ENCODE results near the gene NSD2.
"Not testable (repeated sequence)": the region's sequence is repeated elsewhere in the genome, so short reads cannot be mapped to it uniquely, and the experiment has no call there.

Gene NSD2

GRCh38 chr4:1899149-1900086, 28.2 kb downstream of the NSD2 start:
- DNase-seq (ENCODE audit: low read depth) = peak; percentile 61

- no peak for DNase-seq (ENCODE audit: low read depth)
Measured at GRCh38 chr4:1900087-1900433, 28.9 kb downstream of the NSD2 start.

GRCh38 chr4:1900624-1901023, 29.4 kb downstream of the NSD2 start:
- no peak for DNase-seq (ENCODE audit: low read depth)

GRCh38 chr4:1901127-1901526, 29.9 kb downstream of the NSD2 start:
- no peak for DNase-seq (ENCODE audit: low read depth)

- DNase-seq (ENCODE audit: low read depth) = no peak
Measured at GRCh38 chr4:1902243-1902642, 31.1 kb downstream of the NSD2 start.

- no peak for DNase-seq (ENCODE audit: low read depth)
Measured at GRCh38 chr4:1903035-1903434, 31.8 kb downstream of the NSD2 start.

- DNase-seq (ENCODE audit: low read depth) = no peak
Measured at GRCh38 chr4:1904042-1904441, 32.8 kb downstream of the NSD2 start.

- DNase-seq (ENCODE audit: low read depth) = no peak
Measured at GRCh38 chr4:1907848-1908525, 36.8 kb downstream of the NSD2 start.

- DNase-seq (ENCODE audit: low read depth) = not testable (repeated sequence)
Measured at GRCh38 chr4:1909696-1910095, 38.5 kb downstream of the NSD2 start.

- DNase-seq (ENCODE audit: low read depth) = peak; percentile 53
Measured at GRCh38 chr4:1910643-1911042, 39.5 kb downstream of the NSD2 start.

GRCh38 chr4:1911316-1911715, 40.1 kb downstream of the NSD2 start:
- not testable (repeated sequence) for DNase-seq (ENCODE audit: low read depth)

- no peak for DNase-seq (ENCODE audit: low read depth)
Measured at GRCh38 chr4:1922821-1923220, 51.6 kb downstream of the NSD2 start.

GRCh38 chr4:1927675-1928074, 56.5 kb downstream of the NSD2 start:
- DNase-seq (ENCODE audit: low read depth) = no peak

GRCh38 chr4:1928356-1929239, 57.4 kb downstream of the NSD2 start:
- no peak for DNase-seq (ENCODE audit: low read depth)

GRCh38 chr4:1932736-1933135, 61.5 kb downstream of the NSD2 start:
- DNase-seq (ENCODE audit: low read depth) = no peak

- DNase-seq (ENCODE audit: low read depth) = no peak
Measured at GRCh38 chr4:1933700-1934099, 62.5 kb downstream of the NSD2 start.

- no peak for DNase-seq (ENCODE audit: low read depth)
Measured at GRCh38 chr4:1937550-1937949, 66.4 kb downstream of the NSD2 start.

GRCh38 chr4:1938027-1938426, 66.8 kb downstream of the NSD2 start:
- DNase-seq (ENCODE audit: low read depth) = no peak

- peak; percentile 80 for DNase-seq (ENCODE audit: low read depth)
Measured at GRCh38 chr4:1939664-1940509, 68.7 kb downstream of the NSD2 start.

- DNase-seq (ENCODE audit: low read depth) = no peak
Measured at GRCh38 chr4:1940566-1940965, 69.4 kb downstream of the NSD2 start.

GRCh38 chr4:1943928-1944327, 72.7 kb downstream of the NSD2 start:
- DNase-seq (ENCODE audit: low read depth) = no peak

Data from stromal cell of bone marrow (primary cell).